GM21526 (cell line): ENCODE results near the gene YIF1B.
"Not testable (repeated sequence)": the region's sequence is repeated elsewhere in the genome, so short reads cannot be mapped to it uniquely, and the experiment has no call there.

Experiments
- ATAC-seq: cut with Tn5 transposase; IDR thresholded peaks from one replicate; pipeline ENCODE4 v1.9.1; 2021; ENCODE audit warnings: moderate library complexity; ENCODE audit not compliant: unreplicated experiment, low FRiP score

YIF1B gene, protein sequence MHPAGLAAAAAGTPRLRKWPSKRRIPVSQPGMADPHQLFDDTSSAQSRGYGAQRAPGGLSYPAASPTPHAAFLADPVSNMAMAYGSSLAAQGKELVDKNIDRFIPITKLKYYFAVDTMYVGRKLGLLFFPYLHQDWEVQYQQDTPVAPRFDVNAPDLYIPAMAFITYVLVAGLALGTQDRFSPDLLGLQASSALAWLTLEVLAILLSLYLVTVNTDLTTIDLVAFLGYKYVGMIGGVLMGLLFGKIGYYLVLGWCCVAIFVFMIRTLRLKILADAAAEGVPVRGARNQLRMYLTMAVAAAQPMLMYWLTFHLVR

GRCh38 chr19:38315657-38316476 is at the start of gene YIF1B:
YIF1B (minus strand) TSS chr19:38315947; CDS start chr19:38315917, 30 bp downstream.
- ATAC-seq = peak; percentile 80

DNA sequence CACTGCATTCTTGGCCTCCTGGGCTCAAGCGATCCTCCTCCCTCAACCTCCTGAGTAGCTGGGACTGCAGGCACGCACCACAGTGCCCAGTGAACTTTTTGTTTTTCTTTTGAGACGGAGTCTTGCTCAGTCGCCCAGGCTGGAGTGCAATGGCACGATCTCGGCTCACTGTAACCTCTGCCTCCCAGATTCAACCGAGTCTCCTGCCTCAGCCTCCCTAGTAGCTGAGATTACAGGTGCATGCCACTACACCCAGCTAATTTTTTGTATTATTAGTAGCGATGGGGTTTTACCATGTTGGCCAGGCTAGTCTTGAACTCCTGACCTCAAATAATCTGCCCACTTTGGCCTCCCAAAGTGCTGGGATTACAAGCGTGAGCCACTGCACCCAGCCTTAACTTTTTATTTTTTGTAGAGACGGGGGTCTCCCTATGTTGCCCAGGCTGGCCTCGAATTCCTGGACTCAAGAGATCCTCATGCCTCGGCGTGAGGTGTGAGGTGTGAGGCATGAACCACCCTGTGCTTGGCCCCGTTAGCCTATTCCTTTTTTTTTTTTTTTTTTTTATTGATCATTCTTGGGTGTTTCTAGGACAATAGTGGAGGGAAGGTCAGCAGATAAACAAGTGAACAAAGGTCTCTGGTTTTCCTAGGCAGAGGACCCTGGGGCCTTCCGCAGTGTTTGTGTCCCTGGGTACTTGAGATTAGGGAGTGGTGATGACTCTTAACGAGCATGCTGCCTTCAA is 47.4 kb upstream of the YIF1B start:
- ATAC-seq = not testable (repeated sequence)

- ATAC-seq = no peak
Measured at GRCh38 chr19:38362076-38362945, 46.6 kb upstream of the YIF1B start.

GRCh38 chr19:38361633-38362075 is 45.9 kb upstream of the YIF1B start:
- no peak for ATAC-seq

DNA sequence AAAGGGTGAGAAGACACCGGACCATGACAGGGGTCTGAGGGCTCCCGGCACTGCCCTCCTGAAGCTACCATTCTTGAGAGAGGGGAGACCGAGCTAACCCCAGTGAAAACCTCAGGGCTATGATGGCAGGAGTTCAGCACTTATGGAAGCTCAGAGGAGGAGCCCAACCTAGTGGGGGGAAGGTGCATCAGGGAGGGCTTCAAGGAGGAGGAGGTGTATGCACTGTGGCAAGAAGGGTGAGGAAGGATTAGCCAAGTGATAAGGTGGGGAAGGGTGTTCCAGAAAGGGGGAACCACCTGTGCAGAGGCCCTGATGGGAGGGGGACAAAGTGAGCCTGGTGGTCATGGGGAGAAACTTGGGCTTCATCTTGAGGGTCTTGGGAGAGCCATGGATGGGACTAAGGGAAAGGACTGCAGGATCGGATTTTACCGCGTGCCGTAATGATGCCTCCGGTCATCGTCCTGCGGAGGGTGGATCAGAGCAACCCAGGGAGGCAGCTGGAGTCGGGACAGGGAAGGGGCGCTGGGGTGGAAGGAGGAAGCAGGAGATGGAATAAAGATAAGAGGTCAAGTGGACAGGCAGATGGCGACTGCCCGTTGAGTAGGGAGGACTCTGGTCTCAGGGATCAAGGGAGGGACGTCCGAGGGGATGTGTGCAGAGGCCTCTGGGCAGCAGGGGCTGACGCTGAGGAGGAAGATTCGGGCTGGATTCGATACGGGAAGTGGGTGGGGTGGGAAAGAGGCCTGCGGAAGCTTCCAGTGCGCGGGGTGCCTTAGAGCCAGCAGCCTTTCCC is 45.3 kb upstream of the YIF1B start:
- ATAC-seq = no peak

DNA sequence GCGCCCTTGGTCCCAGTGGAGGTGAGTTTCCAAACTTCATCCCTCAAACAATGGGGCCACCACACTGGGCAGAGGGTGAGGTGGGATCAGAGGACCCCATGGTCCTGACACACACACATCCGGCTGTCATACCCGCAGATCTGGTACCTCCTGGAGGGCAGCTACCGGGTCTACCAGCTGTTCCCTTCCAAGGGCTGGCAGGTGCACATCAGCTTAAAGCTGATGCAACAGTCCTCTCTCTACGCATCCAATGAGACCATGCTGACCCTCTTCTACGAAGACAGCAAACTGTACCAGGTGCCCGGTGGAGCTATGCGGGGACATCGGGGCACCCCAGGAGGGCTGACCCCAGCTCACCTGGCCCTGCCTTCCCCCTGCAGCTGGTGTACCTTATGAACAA is 44.6 kb upstream of the YIF1B start:
- no peak for ATAC-seq

DNA sequence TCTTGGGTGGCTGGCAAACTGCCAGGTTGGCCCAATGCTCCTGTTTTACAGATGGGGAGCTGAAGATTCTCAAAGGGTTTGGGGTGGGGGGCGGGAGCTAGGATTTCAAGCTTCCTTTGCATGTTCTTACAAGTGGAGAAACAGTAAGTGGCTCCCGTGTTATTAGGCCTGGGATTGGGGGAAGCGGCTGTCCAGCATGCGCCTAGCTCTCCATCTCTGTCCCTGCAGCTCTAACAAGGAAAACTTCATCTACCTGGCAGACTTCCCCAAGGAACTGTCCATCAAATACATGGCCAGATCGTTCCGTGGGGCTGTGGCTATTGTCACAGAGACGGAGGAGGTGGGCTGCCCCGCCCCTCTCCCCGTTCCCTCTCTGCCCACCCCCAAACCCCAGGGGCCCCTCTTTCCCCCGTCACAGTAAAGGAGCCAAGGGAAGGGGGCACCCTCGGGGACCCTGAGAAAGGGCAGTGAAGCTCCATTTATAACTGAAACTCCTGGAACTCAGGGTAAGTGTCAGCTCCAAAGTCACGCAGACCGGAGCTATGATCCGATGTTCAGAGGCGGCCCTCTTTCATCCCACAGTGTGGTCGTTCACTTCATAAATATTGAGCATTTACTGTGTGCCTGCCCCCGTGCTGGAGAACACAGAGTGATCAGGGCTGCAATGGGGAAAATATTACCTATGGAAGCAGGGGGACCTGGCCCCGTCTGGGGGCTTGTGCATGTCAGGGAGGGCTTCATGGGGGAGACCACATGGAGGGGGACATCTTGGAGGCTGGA is 43.7 kb upstream of the YIF1B start:
- no peak for ATAC-seq

- no peak for ATAC-seq
Measured at GRCh38 chr19:38358071-38358470, 42.3 kb upstream of the YIF1B start.

DNA sequence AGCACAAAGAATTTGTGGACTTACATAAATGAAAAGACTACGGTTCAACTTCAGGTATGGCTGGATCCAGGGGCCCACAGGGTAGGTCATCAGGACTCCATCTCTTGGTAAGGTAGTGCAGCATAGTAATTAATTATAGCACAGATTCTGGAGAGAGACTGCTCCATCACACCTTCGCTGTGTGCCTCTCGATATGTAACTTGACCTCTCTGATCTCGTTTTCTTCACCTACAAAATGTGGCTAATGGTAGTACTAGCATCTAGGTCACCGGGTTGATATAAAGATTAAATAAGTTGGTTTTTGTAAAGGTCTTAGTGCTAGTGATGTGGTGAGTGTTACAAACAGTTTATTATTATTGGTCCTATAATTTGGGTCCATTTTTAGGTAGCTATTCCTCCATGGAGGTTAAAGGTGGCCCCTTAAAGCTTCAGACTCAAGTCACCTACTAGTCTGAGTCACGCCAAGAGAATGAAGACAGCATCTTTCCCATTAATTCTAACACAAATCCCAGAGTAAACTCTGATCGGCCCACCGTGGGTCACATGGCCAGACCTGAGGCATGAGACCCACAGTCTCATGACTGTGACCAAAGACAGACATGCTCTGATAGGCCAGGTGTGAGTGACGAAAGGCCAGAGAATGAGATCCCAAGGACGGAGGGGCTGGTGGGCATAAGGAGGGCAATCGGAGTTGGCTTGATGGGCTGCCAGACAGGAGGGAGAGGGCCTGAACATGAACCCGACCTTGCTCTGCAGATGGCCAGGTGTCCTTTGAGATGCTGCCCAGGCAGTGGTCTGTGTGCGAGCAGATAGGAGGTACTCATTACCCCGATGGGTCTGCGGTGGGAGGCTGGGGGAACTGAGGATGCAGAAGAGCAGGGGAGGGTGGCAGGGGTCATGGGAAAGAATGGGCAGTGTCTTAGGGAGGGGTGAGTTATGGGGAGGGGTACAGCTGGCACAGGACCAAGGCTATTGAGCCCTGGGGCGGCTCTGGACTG is 40.3 kb upstream of the YIF1B start:
- ATAC-seq = no peak

- no peak for ATAC-seq
Measured at GRCh38 chr19:38352611-38353010, 36.9 kb upstream of the YIF1B start.

DNA sequence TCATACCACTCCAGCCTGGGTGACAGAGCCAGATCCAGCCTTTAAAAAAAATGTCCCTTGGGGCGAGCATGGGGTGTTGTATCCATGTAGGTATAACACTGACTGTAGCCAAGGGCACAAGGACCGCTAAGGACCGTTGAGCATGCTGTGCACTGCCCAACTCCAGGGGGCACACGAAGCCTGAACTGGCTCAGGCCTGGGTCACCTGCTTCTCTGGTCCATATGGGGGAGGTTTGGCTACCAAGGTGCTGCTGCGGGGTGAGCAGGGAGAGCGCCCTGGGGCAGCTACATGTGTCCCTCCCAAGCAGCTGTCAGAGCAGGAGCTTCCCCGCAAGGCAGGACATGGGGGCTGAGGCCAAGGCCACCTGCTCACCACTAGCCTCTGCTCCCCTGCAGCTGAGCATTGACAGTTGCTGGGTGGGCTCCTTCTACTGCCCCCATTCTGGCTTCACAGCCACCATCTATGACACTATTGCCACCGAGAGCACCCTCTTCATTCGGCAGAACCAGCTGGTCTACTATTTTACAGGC is 36.2 kb upstream of the YIF1B start:
- no peak for ATAC-seq

DNA sequence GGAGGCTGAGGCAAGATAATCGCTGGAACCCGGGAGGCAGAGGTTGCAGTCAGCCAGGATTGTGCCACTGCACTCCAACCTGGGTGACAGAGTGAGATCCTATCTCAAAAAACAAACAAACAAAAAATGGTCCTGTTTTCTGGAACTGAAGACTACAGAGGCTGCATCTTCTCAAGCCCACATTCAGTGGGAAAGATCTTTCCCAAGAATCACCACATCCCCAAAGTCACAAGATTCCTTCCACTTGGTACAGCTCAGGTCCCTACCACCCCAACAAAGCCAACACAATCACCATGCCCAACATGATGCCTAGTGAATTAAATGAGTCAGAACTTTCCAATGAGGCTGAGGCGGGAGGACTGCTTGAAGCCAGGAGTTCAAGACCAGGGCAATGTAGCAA is 35.1 kb upstream of the YIF1B start:
- no peak for ATAC-seq

DNA sequence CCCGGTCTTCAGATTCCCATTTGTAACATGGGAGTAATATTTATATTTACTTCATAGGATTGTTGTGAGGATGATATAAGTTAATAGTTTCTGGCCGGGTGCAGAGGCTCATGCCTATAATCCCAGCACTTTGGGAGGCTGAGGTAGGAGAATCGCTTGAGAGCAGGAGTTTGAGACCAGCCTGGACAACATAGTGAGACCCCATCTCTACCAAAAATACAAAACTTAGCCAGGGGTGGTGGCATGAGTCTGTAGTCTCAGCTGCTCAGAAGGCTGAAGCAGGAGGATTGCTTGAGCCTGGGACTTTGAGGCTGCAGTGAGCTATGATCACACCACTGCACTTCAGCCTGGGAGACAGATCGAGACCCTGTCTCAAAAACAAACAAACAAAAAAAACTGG is 31.1 kb upstream of the YIF1B start:
- no peak for ATAC-seq

GRCh38 chr19:38340927-38341326 is 25.2 kb upstream of the YIF1B start:
- ATAC-seq = no peak

- not testable (repeated sequence) for ATAC-seq
Measured at GRCh38 chr19:38339011-38339410, 23.3 kb upstream of the YIF1B start.

GRCh38 chr19:38337360-38337653 is 21.6 kb upstream of the YIF1B start:
- no peak for ATAC-seq

DNA sequence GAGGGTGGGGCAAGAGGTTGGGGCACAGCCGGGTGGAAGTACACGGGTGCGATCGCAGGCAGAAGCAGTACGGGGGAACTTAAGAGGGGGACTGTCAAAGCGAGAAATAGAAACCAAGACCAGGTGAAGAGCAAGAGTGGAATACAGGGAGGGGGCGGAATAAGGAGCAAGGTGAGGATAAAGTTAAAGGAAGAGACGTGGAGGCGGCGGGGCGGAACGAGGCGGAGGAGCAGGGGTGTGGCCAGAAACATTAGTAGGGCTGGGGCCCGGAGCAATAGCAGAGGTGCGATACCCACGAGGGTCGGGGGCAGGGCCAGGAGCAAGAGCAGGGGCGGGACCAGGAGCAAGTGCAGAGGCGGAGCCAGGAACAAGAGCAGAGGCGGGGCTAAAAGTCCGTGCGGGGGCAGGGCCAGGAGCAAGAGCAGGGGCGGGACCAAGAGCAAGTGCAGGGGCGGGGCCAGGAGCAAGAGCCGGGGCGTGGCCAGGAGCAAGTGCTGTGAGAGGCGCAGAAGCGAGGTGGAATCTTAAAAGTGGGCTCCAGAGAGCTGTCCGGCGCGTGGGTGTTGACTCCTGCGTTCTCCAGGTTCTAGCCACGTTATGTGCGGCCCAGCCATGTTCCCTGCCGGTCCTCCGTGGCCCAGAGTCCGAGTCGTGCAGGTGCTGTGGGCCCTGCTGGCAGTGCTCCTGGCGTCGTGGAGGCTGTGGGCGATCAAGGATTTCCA is 21.1 kb upstream of the YIF1B start:
- ATAC-seq = peak; percentile 42
